SK-N-MC (cell line): Measurements from ENCODE around the gene PLPP4.

Experiments used
- DNase-seq: peaks from one replicate; pipeline ENCODE4 v3.0.0-alpha.2; 2011; ENCODE audit warnings: low read depth, low spot score
- H3K27ac ChIP-seq: fragments of 200-600 bp; sonication (generic); 2 replicates; pipeline ENCODE4 v1.5.1; 2016; ENCODE audit warnings: mixed run types
- H3K36me3 ChIP-seq: fragments of 200-600 bp; sonication (generic); 2 replicates; pipeline ENCODE4 v1.6.1; 2017; ENCODE audit warnings: antibody characterized with exemption, low read length, mixed read lengths; ENCODE audit not compliant: insufficient read depth
- H3K4me3 ChIP-seq: fragments of 200-600 bp; sonication (generic); 2 replicates; pipeline ENCODE4 v1.5.1; 2016
- H3K9ac ChIP-seq: fragments of 200-600 bp; sonication (generic); 2 replicates; pipeline ENCODE4 v1.8.0; 2017; ENCODE audit warnings: mixed run types, mixed read lengths; ENCODE audit not compliant: insufficient read length
- H3K9me3 ChIP-seq: fragments of 200-600 bp; sonication (generic); 2 replicates; pipeline ENCODE4 v1.6.1; 2017; ENCODE audit warnings: low read depth, mild to moderate bottlenecking, antibody characterized with exemption, low read length, moderate library complexity, mixed read lengths
- EZH2 ChIP-seq: fragments of 200-600 bp; sonication (generic); IDR thresholded peaks from one replicate; pipeline ENCODE4 v1.6.1; 2017; ENCODE audit warnings: antibody characterized with exemption
- FOXP2 ChIP-seq: optimal IDR thresholded peaks from 2 replicates; pipeline ENCODE3; 2011; ENCODE audit warnings: mild to moderate bottlenecking, moderate library complexity; ENCODE audit not compliant: insufficient read depth; ENCODE audit errors: extremely low read length, control extremely low read depth
- POLR2AphosphoS5 ChIP-seq: IDR thresholded peaks from 2 replicates; pipeline ENCODE4 v1.6.1; 2012; ENCODE audit warnings: mild to moderate bottlenecking, low read depth, low read length, borderline replicate concordance

PLPP4 gene

GRCh38 chr10:120460186-120460585, 3.2 kb downstream of the PLPP4 start:
- no peaks in the 10 kb centered on the region for H3K36me3 ChIP-seq
- no peaks in the 10 kb centered on the region for H3K9me3 ChIP-seq
- no peak overlapping the region for H3K27ac ChIP-seq
- no peak for TF ChIP-seq POLR2AphosphoS5
- no peak for TF ChIP-seq EZH2
- TF ChIP-seq FOXP2: no peak
- DNase-seq: no peak
- H3K9ac ChIP-seq: no peak overlapping the region
- no peak overlapping the region for H3K4me3 ChIP-seq

- H3K4me3 ChIP-seq: no peak overlapping the region
- TF ChIP-seq EZH2 (no peak), FOXP2 (no peak), POLR2AphosphoS5 (no peak)
- H3K36me3 ChIP-seq: no peaks in the 10 kb centered on the region
- DNase-seq: no peak
- H3K9ac ChIP-seq: no peak overlapping the region
- no peak overlapping the region for H3K27ac ChIP-seq
- no peaks in the 10 kb centered on the region for H3K9me3 ChIP-seq
Observed at GRCh38 chr10:120460776-120461175, 3.7 kb downstream of the PLPP4 start.

- H3K27ac ChIP-seq: no peak overlapping the region
Observed at GRCh38 chr10:120462018-120462682, 5.1 kb downstream of the PLPP4 start.

GRCh38 chr10:120465138-120465537, 8.1 kb downstream of the PLPP4 start:
- Histone ChIP-seq H3K4me3 (no peak overlapping the region), H3K36me3 (no peaks in the 10 kb centered on the region), H3K9me3 (no peaks in the 10 kb centered on the region), H3K9ac (no peak overlapping the region), H3K27ac (no peak overlapping the region)
- DNase-seq: no peak
- TF ChIP-seq FOXP2 (no peak), EZH2 (no peak), POLR2AphosphoS5 (no peak)

More at GRCh38 chr10:120462018-120462682, 5.1 kb downstream of the PLPP4 start:
- DNase-seq: no peak
- no peaks in the 10 kb centered on the region for H3K9me3 ChIP-seq
- no peak overlapping the region for H3K9ac ChIP-seq
- no peak overlapping the region for H3K4me3 ChIP-seq
- TF ChIP-seq POLR2AphosphoS5: no peak
- TF ChIP-seq EZH2: no peak
- no peak for TF ChIP-seq FOXP2
- no peaks in the 10 kb centered on the region for H3K36me3 ChIP-seq

GRCh38 chr10:120466006-120466405, 9.0 kb downstream of the PLPP4 start:
- no peaks in the 10 kb centered on the region for H3K36me3 ChIP-seq
- no peaks in the 10 kb centered on the region for H3K9me3 ChIP-seq
- H3K9ac ChIP-seq: no peak overlapping the region
- H3K27ac ChIP-seq: no peak overlapping the region
- no peak overlapping the region for H3K4me3 ChIP-seq
- DNase-seq: no peak
- TF ChIP-seq EZH2 (no peak), POLR2AphosphoS5 (no peak), FOXP2 (no peak)

GRCh38 chr10:120473593-120473992, 16.6 kb downstream of the PLPP4 start:
- no peak overlapping the region for H3K4me3 ChIP-seq
- H3K36me3 ChIP-seq: no peaks in the 10 kb centered on the region
- TF ChIP-seq POLR2AphosphoS5 (no peak), FOXP2 (no peak), EZH2 (no peak)
- no peak overlapping the region for H3K9ac ChIP-seq
- no peaks in the 10 kb centered on the region for H3K9me3 ChIP-seq
- no peak overlapping the region for H3K27ac ChIP-seq
- DNase-seq: no peak

GRCh38 chr10:120474956-120475355, 17.9 kb downstream of the PLPP4 start:
- Histone ChIP-seq H3K27ac (no peak overlapping the region), H3K36me3 (no peaks in the 10 kb centered on the region), H3K4me3 (no peak overlapping the region), H3K9me3 (no peaks in the 10 kb centered on the region), H3K9ac (no peak overlapping the region)
- TF ChIP-seq EZH2: no peak
- TF ChIP-seq FOXP2: no peak
- no peak for TF ChIP-seq POLR2AphosphoS5
- no peak for DNase-seq

GRCh38 chr10:120475844-120476791, 19.1 kb downstream of the PLPP4 start:
- H3K36me3 ChIP-seq: no peaks in the 10 kb centered on the region
- no peak overlapping the region for H3K27ac ChIP-seq
- no peaks in the 10 kb centered on the region for H3K9me3 ChIP-seq
- DNase-seq: no peak
- H3K4me3 ChIP-seq: no peak overlapping the region
- H3K9ac ChIP-seq: no peak overlapping the region
- TF ChIP-seq POLR2AphosphoS5: no peak
- no peak for TF ChIP-seq FOXP2
- no peak for TF ChIP-seq EZH2
